ENCODE data around the gene MPHOSPH9. TPM values are rescaled to one million over a fixed set of nuclear protein-coding genes. Genes with fewer than 3 reads are reported as not detected.

Gene MPHOSPH9
- total RNA-seq, 4 donors from 2014 or later, result 21.3 to 124 (median 75.1) TPM

DNA sequence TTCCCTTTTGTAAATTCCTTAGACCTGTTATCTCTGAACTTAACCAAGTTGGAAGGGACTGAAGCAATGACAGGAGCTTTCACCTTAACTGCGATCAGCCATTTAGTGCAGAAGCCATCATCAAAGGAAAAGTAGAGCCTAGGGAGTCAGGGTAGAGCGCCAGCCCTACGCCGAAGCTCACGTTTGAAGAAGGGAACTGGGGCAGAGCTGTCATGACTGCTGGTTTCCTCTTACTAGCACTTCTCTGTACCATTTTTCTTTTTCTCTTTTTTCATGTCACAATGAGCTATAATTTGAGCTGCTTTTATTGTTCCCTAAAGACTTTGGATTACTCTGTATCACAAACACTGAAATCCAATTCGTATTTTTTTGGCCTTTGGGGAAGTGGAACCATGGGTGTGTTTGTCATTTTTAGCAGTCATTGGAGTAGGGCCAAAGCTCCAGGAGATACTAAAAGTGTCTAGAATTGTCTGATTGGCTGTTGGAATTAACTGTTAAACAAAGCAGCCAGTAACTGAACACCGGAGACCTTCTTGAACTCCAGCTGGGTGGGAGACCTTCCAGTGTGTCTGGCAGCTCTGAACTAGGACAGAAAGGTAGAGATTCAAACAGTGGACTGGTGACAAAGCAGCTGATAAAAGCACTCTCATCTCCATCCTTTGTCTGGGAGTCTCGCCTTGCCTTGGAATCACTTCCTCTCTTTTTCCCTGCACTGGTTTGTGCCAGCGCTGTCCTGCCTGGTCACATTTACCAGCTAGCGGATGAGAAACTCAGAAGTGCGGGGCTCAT is 9.4 kb upstream of the MPHOSPH9 start:
- no peaks in the 10 kb centered on the region for H3K9me3 ChIP-seq
- peaks cover 0 to 6% of the 10 kb centered on the region in 2 donors for H3K4me1 ChIP-seq
- peak overlapping the region; percentile 22 to 52 for H3K27ac ChIP-seq
- no peaks in the 10 kb centered on the region for H3K27me3 ChIP-seq
- no peak overlapping the region for H3K4me3 ChIP-seq
- DNase-seq, result no peak
- intact Hi-C loops (cut with DNase I; ENCODE audit: low total_unique reads), result no loop called here
- TF ChIP-seq POLR2A (IDR thresholded peaks at IDR 0.05), result no peak
- TF ChIP-seq, protein P1, sequence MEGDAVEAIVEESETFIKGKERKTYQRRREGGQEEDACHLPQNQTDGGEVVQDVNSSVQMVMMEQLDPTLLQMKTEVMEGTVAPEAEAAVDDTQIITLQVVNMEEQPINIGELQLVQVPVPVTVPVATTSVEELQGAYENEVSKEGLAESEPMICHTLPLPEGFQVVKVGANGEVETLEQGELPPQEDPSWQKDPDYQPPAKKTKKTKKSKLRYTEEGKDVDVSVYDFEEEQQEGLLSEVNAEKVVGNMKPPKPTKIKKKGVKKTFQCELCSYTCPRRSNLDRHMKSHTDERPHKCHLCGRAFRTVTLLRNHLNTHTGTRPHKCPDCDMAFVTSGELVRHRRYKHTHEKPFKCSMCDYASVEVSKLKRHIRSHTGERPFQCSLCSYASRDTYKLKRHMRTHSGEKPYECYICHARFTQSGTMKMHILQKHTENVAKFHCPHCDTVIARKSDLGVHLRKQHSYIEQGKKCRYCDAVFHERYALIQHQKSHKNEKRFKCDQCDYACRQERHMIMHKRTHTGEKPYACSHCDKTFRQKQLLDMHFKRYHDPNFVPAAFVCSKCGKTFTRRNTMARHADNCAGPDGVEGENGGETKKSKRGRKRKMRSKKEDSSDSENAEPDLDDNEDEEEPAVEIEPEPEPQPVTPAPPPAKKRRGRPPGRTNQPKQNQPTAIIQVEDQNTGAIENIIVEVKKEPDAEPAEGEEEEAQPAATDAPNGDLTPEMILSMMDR (IDR thresholded peaks at IDR 0.05), result no peak
- no peaks in the 10 kb centered on the region for H3K36me3 ChIP-seq

DNA sequence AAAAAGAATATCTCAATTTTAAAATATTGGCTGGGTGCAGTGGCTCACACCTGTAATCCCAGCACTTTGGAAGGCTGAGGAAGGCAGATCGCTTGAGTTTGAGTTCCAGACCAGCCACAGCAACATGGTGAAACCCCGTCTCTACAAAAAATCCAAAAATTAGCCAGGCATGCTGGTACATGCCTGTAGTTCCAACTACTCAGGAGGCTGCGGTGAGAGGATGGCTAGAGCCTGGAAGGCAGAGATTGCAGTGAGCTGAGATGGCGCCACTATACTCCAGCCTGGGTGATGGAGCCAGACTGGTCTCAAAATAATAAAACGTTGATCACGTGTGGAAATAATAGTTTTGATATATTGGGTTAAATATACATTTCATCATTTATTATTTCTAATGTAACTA is 6.0 kb upstream of the MPHOSPH9 start:
- Histone ChIP-seq H3K4me1 (peaks cover 9 to 13% of the 10 kb centered on the region in 2 donors), H3K9me3 (no peaks in the 10 kb centered on the region), H3K4me3 (no peak overlapping the region), H3K36me3 (no peaks in the 10 kb centered on the region), H3K27me3 (no peaks in the 10 kb centered on the region), H3K27ac (peak overlapping the region in 1 of 2 donors; percentile 11)
- intact Hi-C loops (cut with DNase I; ENCODE audit: low total_unique reads), result loop anchor here (5.0 kb wide), 1 partner anchor 197 kb away; no protein-coding TSS in a partner anchor
- TF ChIP-seq, protein P1 (IDR thresholded peaks at IDR 0.05), result no peak
- no peak for TF ChIP-seq POLR2A (IDR thresholded peaks at IDR 0.05)
- no peak for DNase-seq

DNA sequence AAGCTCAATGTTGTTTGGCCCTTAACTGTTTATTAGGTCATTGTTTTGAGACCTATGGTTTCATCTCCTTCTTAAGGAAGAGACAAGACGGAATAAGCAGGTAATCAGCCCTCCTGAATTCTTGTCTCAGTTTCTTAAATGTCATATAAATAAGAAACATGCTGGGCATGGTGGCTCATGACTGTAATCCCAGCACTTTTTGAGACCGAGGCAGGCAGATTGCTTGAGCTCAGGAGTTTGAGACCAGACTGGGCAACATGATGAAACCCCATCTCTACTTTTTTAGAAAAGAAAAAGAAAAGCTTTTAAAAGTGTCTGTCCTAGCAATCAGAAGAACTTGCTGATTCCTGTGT is 5.4 kb upstream of the MPHOSPH9 start:
- TF ChIP-seq, protein P1 (IDR thresholded peaks at IDR 0.05), result no peak
- no peak for TF ChIP-seq POLR2A (IDR thresholded peaks at IDR 0.05)
- DNase-seq, result no peak
- no peaks in the 10 kb centered on the region for H3K27me3 ChIP-seq
- peaks cover 9 to 13% of the 10 kb centered on the region in 2 donors for H3K4me1 ChIP-seq
- H3K4me3 ChIP-seq, result no peak overlapping the region
- H3K36me3 ChIP-seq, result no peaks in the 10 kb centered on the region
- H3K9me3 ChIP-seq, result no peaks in the 10 kb centered on the region
- peak overlapping the region in 1 of 2 donors; percentile 39 for H3K27ac ChIP-seq
- intact Hi-C loops (cut with DNase I; ENCODE audit: low total_unique reads), result loop anchor here (5.0 kb wide), 1 partner anchor 196 kb away; no protein-coding TSS in a partner anchor

DNA sequence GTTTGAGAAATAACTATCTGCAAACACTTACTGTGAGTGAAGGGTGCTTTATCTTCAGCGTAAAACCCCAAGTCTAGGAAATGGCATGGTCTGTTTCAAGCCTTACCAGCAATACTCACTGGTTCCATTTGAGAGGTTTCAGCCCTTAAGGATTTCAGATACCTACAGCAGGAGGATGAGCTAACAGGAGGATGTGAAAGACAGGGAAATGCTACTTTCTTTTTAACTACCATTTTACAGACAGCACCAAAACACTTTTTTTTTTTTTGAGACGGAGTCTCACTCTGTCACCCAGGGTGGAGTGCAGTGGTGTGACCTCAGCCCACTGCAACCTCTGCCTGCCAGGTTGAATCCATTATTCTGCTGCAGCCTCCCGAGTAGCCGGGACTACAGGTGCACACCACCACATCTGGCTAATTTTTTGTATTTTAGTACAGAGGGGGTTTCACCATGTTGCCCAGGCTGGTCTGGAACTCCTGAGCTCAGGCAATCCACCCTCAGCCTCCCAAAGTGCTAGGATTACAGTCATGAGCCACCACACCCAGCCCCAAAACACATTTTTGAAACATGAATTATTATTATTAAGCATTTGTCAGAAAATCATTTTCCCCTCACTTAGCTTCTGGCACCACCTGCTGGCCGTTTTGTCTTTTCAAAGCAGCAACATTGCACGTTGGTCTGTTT is 4.8 kb upstream of the MPHOSPH9 start:
- no peaks in the 10 kb centered on the region for H3K27me3 ChIP-seq
- TF ChIP-seq, protein P1 (IDR thresholded peaks at IDR 0.05), result peak; percentile 65 to 76 (median 70)
- no peak for TF ChIP-seq POLR2A (IDR thresholded peaks at IDR 0.05)
- intact Hi-C loops (cut with DNase I; ENCODE audit: low total_unique reads), result loop anchor here (5.0 kb wide), 1 partner anchor 195 kb away; no protein-coding TSS in a partner anchor
- H3K27ac ChIP-seq, result peak overlapping the region in 1 of 2 donors; percentile 39
- H3K4me3 ChIP-seq, result no peak overlapping the region
- peak; percentile 60 to 67 for DNase-seq
- H3K36me3 ChIP-seq, result no peaks in the 10 kb centered on the region
- peaks cover 9 to 13% of the 10 kb centered on the region in 2 donors for H3K4me1 ChIP-seq
- H3K9me3 ChIP-seq, result no peaks in the 10 kb centered on the region

Measured in uterus (tissue), 4 donors.